K562 (cell line): ENCODE results near the gene UBE2G2. TPM values are rescaled to one million over a fixed set of nuclear protein-coding genes. Genes with fewer than 3 reads are reported as not detected.

Experiments used
- ARID3B ChIP-seq: fragments of 250-450 bp; sonication (Bioruptor Pico); IDR thresholded peaks from 2 replicates; pipeline ENCODE4 v1.4.0; 2020; ENCODE audit warnings: borderline replicate concordance
- CTCF ChIP-seq, 3 experiments: IDR thresholded peaks in 2 of 3; conservative IDR thresholded peaks in 1 of 3; 2 replicates each; pipeline ENCODE4 v1.5.1; 2011 to 2012; ENCODE audit warnings: low read length in 3 of 3, mild to moderate bottlenecking in 3 of 3, control low read depth in 2 of 3, improper control_type of control experiment in 1 of 3, inconsistent platforms in 1 of 3, low read depth in 1 of 3, mixed read lengths in 1 of 3, moderate library complexity in 1 of 3; ENCODE audit not compliant: insufficient read depth in 2 of 3
- ETS2 ChIP-seq: IDR thresholded peaks from 2 replicates; pipeline ENCODE4 v1.6.1; 2016; ENCODE audit warnings: borderline replicate concordance, missing genetic modification characterization, mild to moderate bottlenecking, moderate library complexity, missing compliant biosample characterization; ENCODE audit not compliant: poor library complexity, severe bottlenecking
- HEY1 ChIP-seq: fragments of 250-450 bp; sonication (Bioruptor Pico); IDR thresholded peaks from 2 replicates; pipeline ENCODE4 v1.5.0; 2020; ENCODE audit warnings: mild to moderate bottlenecking, moderate library complexity, borderline replicate concordance
- ILF3 ChIP-seq: fragments of 450-650 bp; IDR thresholded peaks from 2 replicates; pipeline ENCODE4 v1.6.1; 2018; ENCODE audit warnings: antibody characterized with exemption, mild to moderate bottlenecking, moderate library complexity, borderline replicate concordance
- JUND ChIP-seq, 2 experiments: IDR thresholded peaks; 2 replicates in 1 of 2; 3 replicates in 1 of 2; pipeline ENCODE4 v1.6.1; 2011; ENCODE audit warnings: borderline replicate concordance in 2 of 2, low read depth in 2 of 2, low read length in 2 of 2, improper control_type of control experiment in 1 of 2, missing biosample characterization in 1 of 2, missing genetic modification characterization in 1 of 2, missing genetic modification reagents in 1 of 2
- L3MBTL2 ChIP-seq: fragments of 450-650 bp; IDR thresholded peaks from 2 replicates; pipeline ENCODE4 v1.6.1; 2016; ENCODE audit warnings: mild to moderate bottlenecking, moderate library complexity
- MAFG ChIP-seq: fragments of 450-650 bp; conservative IDR thresholded peaks from 2 replicates; pipeline ENCODE4 v1.6.1; 2016; ENCODE audit warnings: missing genetic modification characterization, missing compliant biosample characterization
- MEF2A ChIP-seq: IDR thresholded peaks from 2 replicates; pipeline ENCODE4 v1.6.1; 2011; ENCODE audit warnings: low read depth, mild to moderate bottlenecking, low read length, moderate library complexity; ENCODE audit not compliant: control insufficient read depth
- MEIS2 ChIP-seq: fragments of 450-650 bp; IDR thresholded peaks from 2 replicates; pipeline ENCODE4 v1.6.1; 2014; ENCODE audit warnings: mild to moderate bottlenecking; ENCODE audit not compliant: partially characterized antibody
- MIER1 ChIP-seq: fragments of 450-650 bp; IDR thresholded peaks from 2 replicates; pipeline ENCODE4 v1.6.1; 2016; ENCODE audit warnings: antibody characterized with exemption, mild to moderate bottlenecking, low read depth
- MLX ChIP-seq, 2 experiments: fragments of 450-650 bp in 1 of 2; sonication (generic) in 1 of 2; formaldehyde crosslinking; conservative IDR thresholded peaks; 2 replicates each; pipeline versions ENCODE4 v1.4.0 to v1.8.1; 2020 to 2022; ENCODE audit warnings: mild to moderate bottlenecking in 1 of 2, missing genetic modification reagents in 1 of 2
- PRMT5 ChIP-seq: sonication (generic); formaldehyde crosslinking; IDR thresholded peaks from 2 replicates; pipeline ENCODE4 v1.5.0; 2020; ENCODE audit warnings: missing genetic modification reagents
- STAT5A ChIP-seq: IDR thresholded peaks from 2 replicates; pipeline ENCODE4 v1.6.1; 2012; ENCODE audit warnings: low read length, inconsistent platforms, borderline replicate concordance
- TAL1 ChIP-seq: fragments of 450-650 bp; IDR thresholded peaks from 2 replicates; pipeline ENCODE4 v1.6.1; 2016; ENCODE audit warnings: mild to moderate bottlenecking
- TEAD4 ChIP-seq, 2 experiments: sonication (generic) in 1 of 2; formaldehyde crosslinking in 1 of 2; IDR thresholded peaks; 2 replicates each; pipeline versions ENCODE4 v1.6.1 to v1.8.0; 2012 to 2022; ENCODE audit warnings: borderline replicate concordance in 1 of 2, inconsistent platforms in 1 of 2, low read length in 1 of 2, mild to moderate bottlenecking in 1 of 2, missing genetic modification reagents in 1 of 2
- USF1 ChIP-seq: sonication (generic); formaldehyde crosslinking; IDR thresholded peaks from 2 replicates; pipeline ENCODE4 v1.9.0; 2022; ENCODE audit warnings: mild to moderate bottlenecking, missing genetic modification reagents
- ZNF232 ChIP-seq: sonication (generic); formaldehyde crosslinking; IDR thresholded peaks from 2 replicates; pipeline ENCODE4 v1.8.0; 2022; ENCODE audit warnings: mild to moderate bottlenecking, missing genetic modification reagents
- ZNF586 ChIP-seq: fragments of 450-650 bp; formaldehyde crosslinking; conservative IDR thresholded peaks from 2 replicates; pipeline ENCODE4 v1.4.0; 2020; ENCODE audit warnings: mild to moderate bottlenecking, moderate library complexity
- ZNF589 ChIP-seq: fragments of 200-800 bp; sonication (Bioruptor generic); IDR thresholded peaks from 2 replicates; pipeline ENCODE4 v1.6.1; 2016; ENCODE audit warnings: low read depth, missing genetic modification characterization, missing compliant biosample characterization
- ZNF696 ChIP-seq: fragments of 250-450 bp; sonication (Bioruptor Pico); conservative IDR thresholded peaks from 2 replicates; pipeline ENCODE4 v1.4.0; 2020; ENCODE audit warnings: mild to moderate bottlenecking, moderate library complexity
- ZSCAN29 ChIP-seq: fragments of 450-650 bp; IDR thresholded peaks from 2 replicates; pipeline ENCODE4 v1.6.1; 2017
- polyA plus RNA-seq, 8 experiments: library from polyadenylated mRNA; depleted of rRNA in 4 of 8; stranded (reverse) in 5 of 8; unstranded in 3 of 8; fragments of >200 nt; fragmentation: Nextera tagmentation in 2 of 8; fragmentation: Illumina TruSeq in 1 of 8; extraction: Ambion mirVana in 2 of 8; extraction: Trizol in 1 of 8; gene quantifications; 2 replicates each; pipeline versions ENCODE4 v1.2.1 to v1.2.3, GENCODE V29; 2011 to 2014; ENCODE audit warnings: inconsistent platforms in 1 of 8, missing spikeins in 1 of 8
- total RNA-seq, 7 experiments: library from RNA; depleted of rRNA in 6 of 7; stranded (reverse); fragments of >200 nt in 6 of 7; fragmentation: Illumina TruSeq in 2 of 7; extraction: Trizol in 2 of 7; gene quantifications; 2 replicates each; pipeline versions ENCODE4 v1.2.1 to v1.2.3, GENCODE V29; 2011 to 2021; ENCODE audit warnings: low replicate concordance in 1 of 7
- TF ChIP-seq, protein P1 (sequence below): fragments of 450-650 bp; IDR thresholded peaks from 2 replicates; pipeline ENCODE4 v1.6.1; 2016

The UBE2G2 gene
- total and polyA plus RNA-seq, 9 of the 15 experiments (the other 6 are each of a cell fraction or from before 2014, with no cell fraction given): 47.5 to 225 (median 140) TPM

GRCh38 chr21:44803651-44804050, 2.0 kb upstream of the UBE2G2 start (continued):
- no peak for TF ChIP-seq ZNF696 (CRISPR knock-in tag)
- peak; percentile 29 to 67 (median 32); a peak in 2 of 6 replicates for TF ChIP-seq CTCF (IDR thresholded peaks at IDR 0.05 in 2 of 3, conservative IDR thresholded peaks at IDR 0.05 in 1 of 3; ENCODE audit: insufficient read depth in 2 of 3, low read depth in 1 of 3, low read length in 3 of 3)
- TF ChIP-seq ZSCAN29: no peak
- TF ChIP-seq TAL1: peak; percentile 40; the same call in 1 of the 2 replicates
- no peak for TF ChIP-seq JUND (IDR thresholded peaks at IDR 0.05; ENCODE audit: borderline replicate concordance, low read depth, low read length)
- TF ChIP-seq JUND (tag; IDR thresholded peaks at IDR 0.05; ENCODE audit: borderline replicate concordance, low read depth, low read length): no peak
- no peak for TF ChIP-seq ZNF586 (CRISPR knock-in tag)
- TF ChIP-seq MAFG: no peak
- no peak for TF ChIP-seq ETS2
- TF ChIP-seq ARID3B (CRISPR knock-in tag): no peak
- peak; percentile 40; the same call in 1 of the 2 replicates for TF ChIP-seq TEAD4 (IDR thresholded peaks at IDR 0.05; ENCODE audit: low read length)
- no peak for TF ChIP-seq TEAD4 (CRISPR knock-in tag; IDR thresholded peaks at IDR 0.05; ENCODE audit: borderline replicate concordance)
- peak; percentile 65 for TF ChIP-seq MEIS2
- no peak for TF ChIP-seq ZNF589
- TF ChIP-seq, protein P1, sequence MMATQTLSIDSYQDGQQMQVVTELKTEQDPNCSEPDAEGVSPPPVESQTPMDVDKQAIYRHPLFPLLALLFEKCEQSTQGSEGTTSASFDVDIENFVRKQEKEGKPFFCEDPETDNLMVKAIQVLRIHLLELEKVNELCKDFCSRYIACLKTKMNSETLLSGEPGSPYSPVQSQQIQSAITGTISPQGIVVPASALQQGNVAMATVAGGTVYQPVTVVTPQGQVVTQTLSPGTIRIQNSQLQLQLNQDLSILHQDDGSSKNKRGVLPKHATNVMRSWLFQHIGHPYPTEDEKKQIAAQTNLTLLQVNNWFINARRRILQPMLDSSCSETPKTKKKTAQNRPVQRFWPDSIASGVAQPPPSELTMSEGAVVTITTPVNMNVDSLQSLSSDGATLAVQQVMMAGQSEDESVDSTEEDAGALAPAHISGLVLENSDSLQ: no peak
- 0 out of 2 replicates have a peak, but pooled peaks have one; percentile 37 for TF ChIP-seq ILF3
- no peak for TF ChIP-seq MEF2A
- TF ChIP-seq USF1 (CRISPR knock-in tag): no peak
- no peak for TF ChIP-seq ZNF232
- no peak for TF ChIP-seq MLX (CRISPR knock-in tag; conservative IDR thresholded peaks at IDR 0.05)
- peak; percentile 15; the same call in 1 of the 2 replicates for TF ChIP-seq L3MBTL2
- no peak for TF ChIP-seq HEY1
- no peak for TF ChIP-seq MIER1
- no peak for TF ChIP-seq STAT5A
- no peak for TF ChIP-seq PRMT5 (CRISPR knock-in tag)
